Progenitor cell of endocrine pancreas (in vitro differentiated cells): ENCODE results near the gene CMTM5. TPM values are rescaled to one million over a fixed set of nuclear protein-coding genes. Genes with fewer than 3 reads are reported as not detected.

Experiments
- DNase-seq: peaks from one replicate; pipeline ENCODE4 v3.0.0; 2021; ENCODE audit warnings: low spot score; ENCODE audit not compliant: unreplicated experiment
- H3K27ac Mint-ChIP-seq: 2 replicates; pipeline ENCODE4 v1.8.0; 2021; ENCODE audit warnings: mild to moderate bottlenecking, moderate library complexity, mixed read lengths
- H3K27me3 Mint-ChIP-seq: 2 replicates; pipeline ENCODE4 v1.8.0; 2021; ENCODE audit warnings: mixed read lengths
- H3K36me3 Mint-ChIP-seq: 2 replicates; pipeline ENCODE4 v1.8.0; 2022; ENCODE audit warnings: mixed read lengths; ENCODE audit not compliant: insufficient read depth
- H3K4me1 Mint-ChIP-seq: 2 replicates; pipeline ENCODE4 v1.8.0; 2021; ENCODE audit warnings: low read depth, mixed read lengths
- H3K4me3 Mint-ChIP-seq: 2 replicates; pipeline ENCODE4 v1.8.0; 2021; ENCODE audit warnings: low read depth, mild to moderate bottlenecking, moderate library complexity, mixed read lengths
- H3K9me3 Mint-ChIP-seq: 2 replicates; pipeline ENCODE4 v1.8.0; 2021; ENCODE audit warnings: low read depth, mixed read lengths
- long read RNA-seq: library from polyadenylated mRNA; unstranded; transcript quantifications from one replicate; pipeline ENCODE4 v2.0.0, GENCODE V29; 2020
- total RNA-seq: library from RNA; stranded (reverse); gene quantifications from 2 replicates; pipeline ENCODE4 v1.2.1, GENCODE V29; 2021
- TF ChIP-seq, protein P1 (sequence below): fragments of 200-600 bp; sonication (generic); IDR thresholded peaks from one replicate; pipeline ENCODE4 v1.5.0; 2021; ENCODE audit warnings: antibody characterized with exemption, mild to moderate bottlenecking; ENCODE audit not compliant: unreplicated experiment

The CMTM5 gene, protein sequence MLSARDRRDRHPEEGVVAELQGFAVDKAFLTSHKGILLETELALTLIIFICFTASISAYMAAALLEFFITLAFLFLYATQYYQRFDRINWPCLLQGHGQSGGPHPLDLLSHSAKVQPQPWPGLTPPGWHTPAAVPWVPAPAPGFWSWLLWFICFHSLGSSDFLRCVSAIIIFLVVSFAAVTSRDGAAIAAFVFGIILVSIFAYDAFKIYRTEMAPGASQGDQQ
- total RNA-seq = not detected in 2 replicates
- long read RNA-seq = 0 reads

DNA sequence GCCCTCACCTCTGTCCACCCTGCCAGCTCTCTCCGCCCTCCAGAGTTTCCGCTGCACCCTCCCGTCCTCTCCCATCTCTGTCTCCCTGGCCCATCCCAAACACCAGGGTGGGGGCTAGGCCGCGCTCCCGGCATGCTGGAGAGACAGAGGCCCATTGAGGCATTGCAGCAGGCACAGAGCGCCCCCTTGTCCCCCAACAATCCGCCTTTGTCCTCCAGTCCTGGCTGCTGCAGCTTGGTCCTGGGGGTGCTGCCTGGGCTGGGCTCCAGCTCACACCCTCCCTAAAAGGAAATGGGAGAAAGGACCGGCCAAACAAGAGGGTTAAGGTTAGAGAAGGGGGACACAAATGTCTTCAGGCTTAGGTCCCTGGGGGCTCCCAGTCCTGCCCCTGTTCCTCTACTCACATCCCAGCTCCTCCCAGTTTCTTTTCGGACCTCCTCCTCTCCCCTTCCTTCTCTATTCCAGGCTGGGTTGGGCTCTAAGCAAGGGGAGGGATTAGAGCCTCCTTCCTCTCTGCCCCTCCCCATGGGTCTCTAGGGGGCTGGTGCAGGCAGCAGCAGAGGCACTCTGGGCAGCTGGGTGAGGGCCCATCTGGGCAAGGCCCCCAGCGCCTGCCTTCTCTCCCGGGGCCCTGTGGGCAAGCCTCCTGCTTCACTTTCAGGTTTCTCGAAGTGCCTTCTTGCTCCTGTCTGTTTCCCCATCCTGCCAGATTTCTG, at the start of gene CMTM5:
CMTM5 (plus strand) TSS at position 565 of the 716 bp plus-strand sequence. CDS start 206 bp downstream, outside the sequence.
- TF ChIP-seq, protein P1, sequence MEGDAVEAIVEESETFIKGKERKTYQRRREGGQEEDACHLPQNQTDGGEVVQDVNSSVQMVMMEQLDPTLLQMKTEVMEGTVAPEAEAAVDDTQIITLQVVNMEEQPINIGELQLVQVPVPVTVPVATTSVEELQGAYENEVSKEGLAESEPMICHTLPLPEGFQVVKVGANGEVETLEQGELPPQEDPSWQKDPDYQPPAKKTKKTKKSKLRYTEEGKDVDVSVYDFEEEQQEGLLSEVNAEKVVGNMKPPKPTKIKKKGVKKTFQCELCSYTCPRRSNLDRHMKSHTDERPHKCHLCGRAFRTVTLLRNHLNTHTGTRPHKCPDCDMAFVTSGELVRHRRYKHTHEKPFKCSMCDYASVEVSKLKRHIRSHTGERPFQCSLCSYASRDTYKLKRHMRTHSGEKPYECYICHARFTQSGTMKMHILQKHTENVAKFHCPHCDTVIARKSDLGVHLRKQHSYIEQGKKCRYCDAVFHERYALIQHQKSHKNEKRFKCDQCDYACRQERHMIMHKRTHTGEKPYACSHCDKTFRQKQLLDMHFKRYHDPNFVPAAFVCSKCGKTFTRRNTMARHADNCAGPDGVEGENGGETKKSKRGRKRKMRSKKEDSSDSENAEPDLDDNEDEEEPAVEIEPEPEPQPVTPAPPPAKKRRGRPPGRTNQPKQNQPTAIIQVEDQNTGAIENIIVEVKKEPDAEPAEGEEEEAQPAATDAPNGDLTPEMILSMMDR = no peak
- Mint-ChIP-seq H3K27ac (peak within 1 kb of the TSS; percentile 71), H3K27me3 (peaks cover 34% of the 10 kb centered on the region), H3K36me3 (no peaks in the 10 kb centered on the region), H3K4me3 (no peak within 1 kb of the TSS), H3K4me1 (no peaks in the 10 kb centered on the region), H3K9me3 (no peaks in the 10 kb centered on the region)
- DNase-seq = no peak

DNA sequence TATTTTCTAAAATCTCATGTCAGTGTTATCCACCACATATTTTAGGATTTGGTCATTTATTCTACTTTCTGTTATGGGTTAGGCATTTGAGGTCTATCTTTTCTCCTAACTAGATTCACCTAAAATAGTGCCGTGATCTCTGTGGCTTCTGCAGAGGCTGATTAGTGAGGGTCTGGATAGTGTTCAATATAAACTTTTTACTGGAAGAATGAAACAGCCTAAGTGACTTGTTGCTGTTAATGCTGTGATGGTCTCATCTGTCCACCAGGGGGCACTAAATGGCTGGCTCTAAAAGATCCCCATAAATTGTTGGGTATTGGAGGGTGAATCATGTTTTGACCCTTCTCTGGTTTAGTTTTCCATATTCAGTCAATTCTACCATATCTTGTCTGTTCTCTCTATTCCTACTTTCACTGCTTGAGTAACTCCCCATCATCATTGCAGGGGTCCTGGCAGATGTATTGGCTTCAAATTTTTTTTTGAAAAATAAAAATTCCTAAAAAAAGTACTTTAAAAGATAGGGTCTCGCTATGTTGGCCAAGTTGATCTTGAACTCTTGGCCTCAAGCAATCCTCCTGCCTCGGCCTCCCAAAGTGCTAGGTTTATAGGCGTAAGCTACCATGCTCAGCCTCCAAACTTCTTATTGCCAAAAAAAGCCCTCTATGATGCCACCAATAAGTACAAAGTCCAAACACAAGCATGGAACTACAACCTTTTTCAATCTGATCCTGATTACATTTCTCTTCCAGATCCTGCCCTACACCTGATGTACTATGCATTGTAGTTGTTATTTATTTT, 48.7 kb upstream of the CMTM5 start:
- H3K9me3 Mint-ChIP-seq = no peaks in the 10 kb centered on the region
- H3K4me1 Mint-ChIP-seq = peaks cover 5% of the 10 kb centered on the region
- H3K27me3 Mint-ChIP-seq = peaks cover 3% of the 10 kb centered on the region
- DNase-seq = peak; percentile 54
- TF ChIP-seq, protein P1 = peak; percentile 92
- H3K27ac Mint-ChIP-seq = peak overlapping the region; percentile 15
- H3K4me3 Mint-ChIP-seq = no peak overlapping the region
- H3K36me3 Mint-ChIP-seq = peaks cover 12% of the 10 kb centered on the region

DNA sequence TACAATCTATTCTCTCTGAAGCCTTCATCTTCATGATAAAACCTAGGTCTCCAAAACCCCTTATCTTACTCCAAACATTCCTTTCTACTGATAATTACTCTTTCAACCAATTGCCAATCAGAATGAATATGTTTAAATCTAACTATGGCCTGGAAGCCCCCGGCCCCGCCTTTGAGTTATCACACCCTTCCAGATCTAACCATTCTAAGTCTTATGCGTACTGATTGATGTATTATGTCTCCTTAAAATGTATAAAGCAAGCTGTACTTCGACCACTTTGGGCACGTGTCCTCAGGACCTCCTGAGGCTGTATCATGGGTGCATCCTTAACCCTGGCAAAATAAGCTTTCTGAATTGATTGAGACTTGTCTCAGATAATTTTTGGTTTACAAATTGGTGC, 41.2 kb upstream of the CMTM5 start:
- Mint-ChIP-seq H3K4me3 (no peak overlapping the region), H3K27ac (no peak overlapping the region), H3K36me3 (no peaks in the 10 kb centered on the region), H3K4me1 (no peaks in the 10 kb centered on the region), H3K9me3 (peaks cover 16% of the 10 kb centered on the region), H3K27me3 (peaks cover 3% of the 10 kb centered on the region)
- TF ChIP-seq, protein P1 = no peak
- no peak for DNase-seq

DNA sequence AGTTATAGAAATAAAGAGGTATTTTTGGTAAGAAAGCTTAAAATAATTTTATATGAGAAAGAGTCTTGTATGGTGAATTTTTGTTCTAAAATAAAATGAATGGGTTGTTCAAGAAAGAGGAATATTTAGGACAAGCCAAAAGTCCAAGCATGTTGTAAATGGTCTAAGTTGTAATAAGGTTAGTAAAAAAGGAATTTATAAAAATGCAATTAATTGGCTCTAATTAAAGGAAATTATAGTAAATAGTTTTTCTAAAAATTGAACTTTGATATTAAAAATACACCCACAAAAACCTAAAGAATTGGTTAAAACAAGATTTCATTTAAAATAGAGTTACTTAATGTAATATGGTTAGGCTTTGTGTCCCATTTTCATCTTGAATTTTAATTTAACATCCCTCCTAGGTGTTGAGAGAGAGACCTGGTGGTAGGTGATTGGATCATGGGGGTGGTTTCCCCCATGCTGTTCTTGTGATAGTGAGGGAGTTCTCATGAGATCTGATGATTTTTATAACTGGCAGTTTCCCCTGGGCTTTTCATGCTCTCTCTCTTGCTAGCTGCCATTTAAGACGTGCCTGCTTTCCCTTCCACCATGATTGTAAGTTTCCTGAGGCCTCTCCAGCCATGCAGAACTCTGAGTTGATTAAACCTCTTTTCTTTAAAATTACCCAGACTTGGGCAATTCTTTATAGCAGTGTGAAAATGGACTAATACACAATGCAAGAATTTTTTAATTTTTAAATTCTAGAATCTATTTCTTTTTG, 37.2 kb upstream of the CMTM5 start:
- Mint-ChIP-seq H3K27ac (no peak overlapping the region), H3K4me1 (no peaks in the 10 kb centered on the region), H3K27me3 (no peaks in the 10 kb centered on the region), H3K36me3 (no peaks in the 10 kb centered on the region), H3K4me3 (no peak overlapping the region), H3K9me3 (peaks cover 15% of the 10 kb centered on the region)
- TF ChIP-seq, protein P1 = no peak
- DNase-seq = no peak

DNA sequence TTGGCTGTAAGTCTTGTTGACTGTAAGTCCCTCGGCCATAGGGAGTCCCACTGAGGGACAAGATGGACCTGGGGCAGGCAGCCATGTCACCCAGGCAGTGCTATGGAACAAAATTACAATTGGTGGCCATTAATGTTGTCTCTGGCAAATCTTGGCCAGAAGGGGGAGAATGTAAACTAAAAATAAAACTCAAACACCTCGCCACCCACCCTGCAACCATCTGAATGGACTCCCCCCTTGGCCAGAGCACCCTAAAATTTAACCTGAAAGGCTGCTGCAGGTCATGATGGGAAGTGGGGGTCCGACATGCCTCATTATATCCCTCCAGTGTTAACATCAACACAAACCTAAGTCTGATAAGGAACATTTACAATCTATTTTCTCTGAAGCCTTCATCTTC, 32.4 kb upstream of the CMTM5 start:
- no peak for DNase-seq
- H3K27me3 Mint-ChIP-seq = no peaks in the 10 kb centered on the region
- H3K9me3 Mint-ChIP-seq = peaks cover 4% of the 10 kb centered on the region
- no peaks in the 10 kb centered on the region for H3K36me3 Mint-ChIP-seq
- H3K4me1 Mint-ChIP-seq = peaks cover 8% of the 10 kb centered on the region
- TF ChIP-seq, protein P1 = peak; percentile 13
- H3K4me3 Mint-ChIP-seq = no peak overlapping the region
- no peak overlapping the region for H3K27ac Mint-ChIP-seq
